ENCODE data around the gene SLC28A1. TPM values are rescaled to one million over a fixed set of nuclear protein-coding genes. Genes with fewer than 3 reads are reported as not detected.

The SLC28A1 gene
- total RNA-seq, 1 experiment from 2014 or later, result not detected

DNA sequence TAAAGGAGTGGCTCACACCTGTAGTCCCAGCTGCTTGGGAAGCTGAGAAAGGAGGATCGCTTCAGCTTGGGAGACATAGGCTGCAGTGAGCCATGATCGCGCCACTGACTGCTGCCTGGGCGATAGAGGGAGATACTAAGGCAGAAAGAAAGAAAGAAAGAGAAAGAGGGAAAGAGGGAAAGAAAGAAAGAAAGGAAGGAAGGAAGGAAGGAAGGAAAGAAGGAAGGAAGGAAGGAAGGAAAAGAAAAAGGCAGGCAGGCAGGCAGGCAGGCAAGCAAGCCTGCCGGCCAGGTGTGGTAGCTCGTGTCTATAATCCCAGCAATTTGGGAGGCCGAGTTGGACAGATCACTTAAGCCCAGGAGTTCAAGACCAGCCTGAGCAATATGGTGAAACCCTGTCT, 15.3 kb downstream of the SLC28A1 start:
- no peak overlapping the region for H3K4me3 ChIP-seq (ENCODE audit: low read depth in 2 of 2, low read length in 2 of 2)
- ATAC-seq (no peak), DNase-seq (ENCODE audit: low read depth, low spot score) (no peak)
- intact Hi-C loops (cut with micrococcal nuclease; ENCODE audit: unreplicated experiment) (no loop called here), in situ Hi-C loops (cut with HindIII; ENCODE audit: low pct_unique_long_range_greater_than_20kb, low sequenced_read_pairs) (no loop called here)
- H3K36me3 ChIP-seq (ENCODE audit: control insufficient read depth, insufficient read depth, low read length), result no peaks in the 10 kb centered on the region
- POLR2A ChIA-PET, result no interaction called here
- H3K27ac ChIP-seq (ENCODE audit: low read length), result no peak overlapping the region
- CTCF ChIA-PET, result no interaction called here
- H3K9me3 ChIP-seq (ENCODE audit: control insufficient read depth, insufficient read depth, low read depth, low read length), result no peaks in the 10 kb centered on the region
- TF ChIP-seq, protein P1, sequence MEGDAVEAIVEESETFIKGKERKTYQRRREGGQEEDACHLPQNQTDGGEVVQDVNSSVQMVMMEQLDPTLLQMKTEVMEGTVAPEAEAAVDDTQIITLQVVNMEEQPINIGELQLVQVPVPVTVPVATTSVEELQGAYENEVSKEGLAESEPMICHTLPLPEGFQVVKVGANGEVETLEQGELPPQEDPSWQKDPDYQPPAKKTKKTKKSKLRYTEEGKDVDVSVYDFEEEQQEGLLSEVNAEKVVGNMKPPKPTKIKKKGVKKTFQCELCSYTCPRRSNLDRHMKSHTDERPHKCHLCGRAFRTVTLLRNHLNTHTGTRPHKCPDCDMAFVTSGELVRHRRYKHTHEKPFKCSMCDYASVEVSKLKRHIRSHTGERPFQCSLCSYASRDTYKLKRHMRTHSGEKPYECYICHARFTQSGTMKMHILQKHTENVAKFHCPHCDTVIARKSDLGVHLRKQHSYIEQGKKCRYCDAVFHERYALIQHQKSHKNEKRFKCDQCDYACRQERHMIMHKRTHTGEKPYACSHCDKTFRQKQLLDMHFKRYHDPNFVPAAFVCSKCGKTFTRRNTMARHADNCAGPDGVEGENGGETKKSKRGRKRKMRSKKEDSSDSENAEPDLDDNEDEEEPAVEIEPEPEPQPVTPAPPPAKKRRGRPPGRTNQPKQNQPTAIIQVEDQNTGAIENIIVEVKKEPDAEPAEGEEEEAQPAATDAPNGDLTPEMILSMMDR (IDR thresholded peaks at IDR 0.05), result no peak
- TF ChIP-seq SIN3A (IDR thresholded peaks at IDR 0.05; ENCODE audit: borderline replicate concordance, insufficient read depth, low read depth, low read length) (no peak), POLR2AphosphoS5 (IDR thresholded peaks at IDR 0.05; ENCODE audit: low read depth, low read length) (no peak), TCF7L2 (IDR thresholded peaks at IDR 0.05; ENCODE audit: low read depth, low read length) (no peak)
- TF ChIP-seq, protein P2, sequence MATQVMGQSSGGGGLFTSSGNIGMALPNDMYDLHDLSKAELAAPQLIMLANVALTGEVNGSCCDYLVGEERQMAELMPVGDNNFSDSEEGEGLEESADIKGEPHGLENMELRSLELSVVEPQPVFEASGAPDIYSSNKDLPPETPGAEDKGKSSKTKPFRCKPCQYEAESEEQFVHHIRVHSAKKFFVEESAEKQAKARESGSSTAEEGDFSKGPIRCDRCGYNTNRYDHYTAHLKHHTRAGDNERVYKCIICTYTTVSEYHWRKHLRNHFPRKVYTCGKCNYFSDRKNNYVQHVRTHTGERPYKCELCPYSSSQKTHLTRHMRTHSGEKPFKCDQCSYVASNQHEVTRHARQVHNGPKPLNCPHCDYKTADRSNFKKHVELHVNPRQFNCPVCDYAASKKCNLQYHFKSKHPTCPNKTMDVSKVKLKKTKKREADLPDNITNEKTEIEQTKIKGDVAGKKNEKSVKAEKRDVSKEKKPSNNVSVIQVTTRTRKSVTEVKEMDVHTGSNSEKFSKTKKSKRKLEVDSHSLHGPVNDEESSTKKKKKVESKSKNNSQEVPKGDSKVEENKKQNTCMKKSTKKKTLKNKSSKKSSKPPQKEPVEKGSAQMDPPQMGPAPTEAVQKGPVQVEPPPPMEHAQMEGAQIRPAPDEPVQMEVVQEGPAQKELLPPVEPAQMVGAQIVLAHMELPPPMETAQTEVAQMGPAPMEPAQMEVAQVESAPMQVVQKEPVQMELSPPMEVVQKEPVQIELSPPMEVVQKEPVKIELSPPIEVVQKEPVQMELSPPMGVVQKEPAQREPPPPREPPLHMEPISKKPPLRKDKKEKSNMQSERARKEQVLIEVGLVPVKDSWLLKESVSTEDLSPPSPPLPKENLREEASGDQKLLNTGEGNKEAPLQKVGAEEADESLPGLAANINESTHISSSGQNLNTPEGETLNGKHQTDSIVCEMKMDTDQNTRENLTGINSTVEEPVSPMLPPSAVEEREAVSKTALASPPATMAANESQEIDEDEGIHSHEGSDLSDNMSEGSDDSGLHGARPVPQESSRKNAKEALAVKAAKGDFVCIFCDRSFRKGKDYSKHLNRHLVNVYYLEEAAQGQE (IDR thresholded peaks at IDR 0.05; ENCODE audit: insufficient read depth in 1 of 2, low read depth in 2 of 2, low read length in 1 of 2), result no peak
- BruUV-seq (replicated peaks), result no TSS peak
- H3K27me3 ChIP-seq (ENCODE audit: control insufficient read depth, insufficient read depth, low read length), result no peaks in the 10 kb centered on the region
- no peaks in the 10 kb centered on the region for H3K4me1 ChIP-seq (ENCODE audit: control insufficient read depth, insufficient read depth, low read length)

DNA sequence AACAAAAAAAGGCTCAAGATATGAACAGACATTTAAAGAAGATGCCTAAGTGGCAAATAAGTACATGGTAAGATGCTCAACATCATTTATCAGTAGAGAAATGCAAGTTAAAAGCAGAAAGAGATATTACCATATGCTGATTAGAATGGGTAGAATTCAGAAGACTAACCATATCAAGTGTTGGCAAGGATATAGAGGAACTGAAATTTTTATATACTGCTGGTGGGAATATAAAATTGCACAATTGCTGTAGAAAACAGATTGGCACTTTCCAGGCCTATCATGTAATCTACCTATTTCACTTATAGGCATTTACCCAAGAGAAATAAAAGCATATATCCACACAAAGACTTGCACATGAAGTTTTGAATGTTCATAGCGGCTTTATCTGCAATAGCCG, 17.1 kb downstream of the SLC28A1 start:
- CTCF ChIA-PET, result no interaction called here
- BruUV-seq (replicated peaks), result no TSS peak
- TF ChIP-seq, protein P2 (IDR thresholded peaks at IDR 0.05; ENCODE audit: insufficient read depth in 1 of 2, low read depth in 2 of 2, low read length in 1 of 2), result no peak
- TF ChIP-seq POLR2AphosphoS5 (IDR thresholded peaks at IDR 0.05; ENCODE audit: low read depth, low read length), result no peak
- no peak for TF ChIP-seq SIN3A (IDR thresholded peaks at IDR 0.05; ENCODE audit: borderline replicate concordance, insufficient read depth, low read depth, low read length)
- TF ChIP-seq, protein P1 (IDR thresholded peaks at IDR 0.05), result no peak
- no peak for TF ChIP-seq TCF7L2 (IDR thresholded peaks at IDR 0.05; ENCODE audit: low read depth, low read length)

More for the DNA sequence above, 17.1 kb downstream of the SLC28A1 start:
- H3K27ac ChIP-seq (ENCODE audit: low read length), result no peak overlapping the region
- DNase-seq (ENCODE audit: low read depth, low spot score), result no peak
- in situ Hi-C loops (cut with HindIII; ENCODE audit: low pct_unique_long_range_greater_than_20kb, low sequenced_read_pairs) (no loop called here), intact Hi-C loops (cut with micrococcal nuclease; ENCODE audit: unreplicated experiment) (no loop called here)
- no peaks in the 10 kb centered on the region for H3K9me3 ChIP-seq (ENCODE audit: control insufficient read depth, insufficient read depth, low read depth, low read length)
- no peaks in the 10 kb centered on the region for H3K4me1 ChIP-seq (ENCODE audit: control insufficient read depth, insufficient read depth, low read length)
- POLR2A ChIA-PET, result no interaction called here
- ATAC-seq, result no peak
- no peak overlapping the region for H3K4me3 ChIP-seq (ENCODE audit: low read depth in 2 of 2, low read length in 2 of 2)
- H3K36me3 ChIP-seq (ENCODE audit: control insufficient read depth, insufficient read depth, low read length), result no peaks in the 10 kb centered on the region
- H3K27me3 ChIP-seq (ENCODE audit: control insufficient read depth, insufficient read depth, low read length), result no peaks in the 10 kb centered on the region

All from Panc1 (cell line).